Occipital lobe (tissue), 3 donors: ENCODE results near the gene CGB7. TPM values are rescaled to one million over a fixed set of nuclear protein-coding genes. Genes with fewer than 3 reads are reported as not detected.

Experiments
- DNase-seq: peaks from one replicate; lab custom pipeline; 2025; lab: John Stamatoyannopoulos, UW
- small RNA-seq: library from RNA; depleted of rRNA; stranded (forward); fragments of <200 nt; gene quantifications from one replicate; pipeline ENCODE3, GENCODE V24; 2014
- total RNA-seq: library from RNA; depleted of rRNA; stranded (reverse); fragments of >200 nt; gene quantifications from one replicate; pipeline ENCODE4 v1.2.3, GENCODE V29; 2014

Gene CGB7
- total RNA-seq, 1 donor from 2014 or later, result not detected

GRCh38 chr19:49016067-49016839 is 41.3 kb downstream of the CGB7 start:
- no peak for DNase-seq

GRCh38 chr19:49014870-49015255 is 42.7 kb downstream of the CGB7 start:
- no peak for DNase-seq

GRCh38 chr19:49014123-49014869 is 43.3 kb downstream of the CGB7 start:
- DNase-seq, result no peak

- DNase-seq, result no peak
Measured at GRCh38 chr19:49011194-49011593, 46.4 kb downstream of the CGB7 start.

GRCh38 chr19:49010453-49010852 is 47.1 kb downstream of the CGB7 start:
- no peak for DNase-seq

- DNase-seq, result no peak
Measured at GRCh38 chr19:49009828-49010227, 47.7 kb downstream of the CGB7 start.

GRCh38 chr19:49006905-49007304 is 50.6 kb downstream of the CGB7 start:
- DNase-seq, result no peak

GRCh38 chr19:49004964-49005614 is 52.5 kb downstream of the CGB7 start:
- DNase-seq, result no peak

Small RNA genes within 50 kb of the gene (small RNA-seq; reads per million reads assigned to genes)
- gene MIR6798 (not detected), gene RN7SL708P (not detected)

Other genes with a start within 250 kb of the CGB7 start
- 12.5 TPM for gene BCAT2, start 246.7 kb downstream of the CGB7 start, total RNA-seq
- 2.5 TPM for gene HSD17B14, start 221.3 kb downstream of the CGB7 start, total RNA-seq
- gene PLEKHA4, start 189.1 kb downstream of the CGB7 start, total RNA-seq, result 0.31 TPM
- 24.6 TPM for gene PPP1R15A, start 185.3 kb downstream of the CGB7 start, total RNA-seq
- not detected for gene TULP2, start 159.0 kb downstream of the CGB7 start, total RNA-seq
- 42.6 TPM for gene NUCB1, start 157.4 kb downstream of the CGB7 start, total RNA-seq
- not detected for gene DHDH, start 124.0 kb downstream of the CGB7 start, total RNA-seq
- gene BAX, start 102.9 kb downstream of the CGB7 start, total RNA-seq, result 12.5 TPM
- 677 TPM for gene FTL, start 92.4 kb downstream of the CGB7 start, total RNA-seq
- gene GYS1, start 64.4 kb downstream of the CGB7 start, total RNA-seq, result 14.2 TPM
- gene RUVBL2, start 63.9 kb downstream of the CGB7 start, total RNA-seq, result 81.4 TPM
- not detected for gene LHB, start 40.7 kb downstream of the CGB7 start, total RNA-seq
- not detected for gene CGB3, start 33.4 kb downstream of the CGB7 start, total RNA-seq
- not detected for gene CGB2, start 25.9 kb downstream of the CGB7 start, total RNA-seq
- gene CGB1, start 20.9 kb downstream of the CGB7 start, total RNA-seq, result not detected
- not detected for gene CGB5, start 13.9 kb downstream of the CGB7 start, total RNA-seq
- not detected for gene CGB8, start 8.6 kb downstream of the CGB7 start, total RNA-seq
- gene NTF4, start 7.1 kb upstream of the CGB7 start, total RNA-seq, result not detected
- under 0.01 TPM for gene KCNA7, start 14.9 kb upstream of the CGB7 start, total RNA-seq
- 112 TPM for gene SNRNP70, start 27.7 kb upstream of the CGB7 start, total RNA-seq
- 28.7 TPM for gene LIN7B, start 56.6 kb upstream of the CGB7 start, total RNA-seq
- 0.47 TPM for gene C19orf73, start 61.4 kb upstream of the CGB7 start, total RNA-seq
- 35.9 TPM for gene PPFIA3, start 61.8 kb upstream of the CGB7 start, total RNA-seq
- 0.47 TPM for gene HRC, start 97.6 kb upstream of the CGB7 start, total RNA-seq
- gene TRPM4, start 100.0 kb upstream of the CGB7 start, total RNA-seq, result 4.7 TPM